GM12875 (cell line): ENCODE data around the gene ZNF492.
"Not testable (repeated sequence)": the region's sequence is repeated elsewhere in the genome, so short reads cannot be mapped to it uniquely, and the experiment has no call there.

ENCODE experiments used
- H3K4me3 ChIP-seq: one replicate; pipeline ENCODE4 v1.5.1; 2011; ENCODE audit warnings: low read depth, low read length, control low read depth
- CTCF ChIP-seq: IDR thresholded peaks from 2 replicates; pipeline ENCODE4 v1.5.1; 2011; ENCODE audit warnings: low read depth, mild to moderate bottlenecking, control low read depth, inconsistent platforms, low read length, moderate library complexity, borderline replicate concordance; ENCODE audit not compliant: insufficient read depth

The ZNF492 gene

GRCh38 chr19:22625266-22626035 is 8.7 kb upstream of the ZNF492 start:
- H3K4me3 ChIP-seq: no peak overlapping the region
- no peak for TF ChIP-seq CTCF

DNA sequence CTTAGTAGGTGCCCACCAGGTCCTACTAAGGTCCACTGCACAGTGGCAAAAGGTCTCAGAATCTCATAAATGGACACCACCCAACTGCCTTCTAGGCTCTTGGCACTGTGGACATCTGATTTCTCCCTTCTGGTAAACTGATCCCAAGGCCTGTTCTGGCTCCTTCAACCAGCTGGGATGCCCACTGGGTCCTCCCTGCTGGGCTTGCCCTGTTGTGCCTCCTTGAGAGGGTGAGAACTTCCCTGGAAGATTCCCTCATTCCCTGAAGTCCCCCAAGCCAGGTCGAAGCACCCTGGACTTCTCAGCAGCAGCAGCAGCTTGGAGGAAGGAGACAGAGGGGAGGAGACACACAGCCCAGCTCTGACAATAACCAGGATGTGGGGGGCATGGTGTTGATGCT is 6.6 kb upstream of the ZNF492 start:
- no peak overlapping the region for H3K4me3 ChIP-seq
- no peak for TF ChIP-seq CTCF

- TF ChIP-seq CTCF: no peak
- no peak overlapping the region for H3K4me3 ChIP-seq
These were observed 5.7 kb upstream of the ZNF492 start for GRCh38 chr19:22628401-22628800.

DNA sequence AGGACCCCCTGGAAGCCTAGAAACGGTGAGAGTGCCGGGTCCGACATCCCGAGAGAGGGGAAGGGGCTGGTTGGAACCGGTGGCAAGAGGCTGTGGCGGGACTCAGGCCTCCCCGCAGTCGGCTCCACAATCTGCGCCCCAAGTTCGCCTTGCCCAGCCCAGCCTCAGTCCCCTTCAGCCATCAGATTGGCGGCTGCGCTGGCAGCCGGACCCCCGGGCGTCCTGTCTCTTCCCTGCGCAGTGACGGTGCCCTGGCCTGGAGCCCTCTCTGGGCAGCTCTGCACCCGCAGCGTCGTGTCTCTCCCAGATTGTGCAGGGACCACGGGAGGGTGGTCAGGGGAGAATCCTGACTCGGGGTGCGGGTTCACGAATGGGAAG is 315 bp downstream of the ZNF492 start:
- no peak overlapping the region for H3K4me3 ChIP-seq
- no peak for TF ChIP-seq CTCF

- not testable (repeated sequence) for H3K4me3 ChIP-seq
These were observed 51.4 kb downstream of the ZNF492 start for GRCh38 chr19:22685493-22685892.

DNA sequence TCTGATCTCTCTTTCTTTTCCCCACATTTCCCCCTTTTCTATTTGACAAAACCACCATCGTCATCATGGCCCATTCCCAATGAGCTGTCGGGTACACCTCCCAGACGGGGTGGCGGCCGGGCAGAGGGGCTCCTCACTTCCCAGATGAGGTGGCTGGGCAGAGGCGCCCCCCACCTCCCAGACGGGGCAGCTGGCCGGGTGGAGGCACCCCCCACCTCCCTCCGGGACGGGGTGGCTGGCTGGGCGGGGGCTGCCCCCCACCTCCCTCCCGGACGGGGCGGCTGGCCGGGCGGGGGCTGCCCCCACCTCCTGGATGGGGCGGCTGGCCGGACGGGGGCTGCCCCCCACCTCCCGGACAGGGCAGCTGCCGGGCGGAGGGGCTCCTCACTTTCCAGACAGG is 68.5 kb downstream of the ZNF492 start:
- not testable (repeated sequence) for H3K4me3 ChIP-seq

DNA sequence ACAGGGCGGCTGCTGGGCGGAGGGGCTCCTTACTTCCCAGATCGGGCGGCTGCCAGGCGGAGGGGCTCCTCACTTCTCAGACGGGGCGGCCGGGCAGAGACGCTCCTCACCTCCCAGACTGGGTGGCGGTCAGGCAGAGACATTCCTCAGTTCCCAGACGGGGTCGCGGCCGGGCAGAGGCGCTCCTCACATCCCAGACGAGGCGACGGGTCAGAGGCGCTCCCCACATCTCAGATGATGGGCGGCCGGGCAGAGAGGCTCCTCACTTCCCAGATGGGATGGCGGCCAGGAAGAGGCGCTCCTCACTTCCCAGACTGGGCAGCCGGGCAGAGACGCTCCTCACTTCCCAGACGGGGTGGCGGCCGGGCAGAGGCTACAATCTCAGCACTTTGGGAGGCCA is 69.0 kb downstream of the ZNF492 start:
- H3K4me3 ChIP-seq: not testable (repeated sequence)

- no peak for TF ChIP-seq CTCF
- no peak overlapping the region for H3K4me3 ChIP-seq
These were observed 74.9 kb downstream of the ZNF492 start for GRCh38 chr19:22708983-22709382.
